HG02981 (cell line): Measurements from ENCODE around the gene BPIFB3.
"Not testable (repeated sequence)": the region's sequence is repeated elsewhere in the genome, so short reads cannot be mapped to it uniquely, and the experiment has no call there.

Experiments
- ATAC-seq: cut with Tn5 transposase; IDR thresholded peaks from one replicate; pipeline ENCODE4 v1.9.1; 2021; ENCODE audit warnings: mild to moderate bottlenecking, moderate library complexity; ENCODE audit not compliant: unreplicated experiment

BPIFB3 gene

GRCh38 chr20:33027769-33028751 is 25.6 kb upstream of the BPIFB3 start:
- no peak for ATAC-seq

- no peak for ATAC-seq
Measured at GRCh38 chr20:33028875-33029274, 24.8 kb upstream of the BPIFB3 start.

GRCh38 chr20:33030076-33030475 is 23.6 kb upstream of the BPIFB3 start:
- no peak for ATAC-seq

GRCh38 chr20:33030569-33030968 is 23.1 kb upstream of the BPIFB3 start:
- no peak for ATAC-seq

GRCh38 chr20:33031531-33031930 is 22.2 kb upstream of the BPIFB3 start, which contains the start of gene BPIFB6:
Gene BPIFB6 (plus strand): TSS chr20:33031648. CDS start chr20:33031648, 0 bp downstream.
- ATAC-seq, result no peak

GRCh38 chr20:33032555-33032954 is 21.1 kb upstream of the BPIFB3 start:
- ATAC-seq, result no peak

- ATAC-seq, result no peak
Measured at GRCh38 chr20:33033381-33033780, 20.3 kb upstream of the BPIFB3 start.

- no peak for ATAC-seq
Measured at GRCh38 chr20:33034115-33034514, 19.6 kb upstream of the BPIFB3 start.

GRCh38 chr20:33034901-33035492 is 18.7 kb upstream of the BPIFB3 start:
- no peak for ATAC-seq

GRCh38 chr20:33037456-33037855 is 16.2 kb upstream of the BPIFB3 start:
- ATAC-seq, result no peak

GRCh38 chr20:33038243-33038642 is 15.5 kb upstream of the BPIFB3 start:
- ATAC-seq, result no peak

GRCh38 chr20:33042430-33042829 is 11.3 kb upstream of the BPIFB3 start:
- no peak for ATAC-seq

GRCh38 chr20:33042983-33043730 is 10.5 kb upstream of the BPIFB3 start:
- no peak for ATAC-seq

- no peak for ATAC-seq
Measured at GRCh38 chr20:33043731-33044181, 9.9 kb upstream of the BPIFB3 start.

- not testable (repeated sequence) for ATAC-seq
Measured at GRCh38 chr20:33045129-33045721, 8.5 kb upstream of the BPIFB3 start.

GRCh38 chr20:33046412-33046811 is 7.3 kb upstream of the BPIFB3 start:
- ATAC-seq, result no peak

- ATAC-seq, result no peak
Measured at GRCh38 chr20:33051333-33051732, 2.4 kb upstream of the BPIFB3 start.

GRCh38 chr20:33054381-33054780 is 678 bp downstream of the BPIFB3 start:
- no peak for ATAC-seq

- ATAC-seq, result no peak
Measured at GRCh38 chr20:33054791-33055190, 1.1 kb downstream of the BPIFB3 start.

- no peak for ATAC-seq
Measured at GRCh38 chr20:33059136-33059535, 5.4 kb downstream of the BPIFB3 start.
